SU-DHL-6 (cell line): Measurements from ENCODE around the gene SMARCA4.

Experiments used
- H2AFZ ChIP-seq: fragments of 200-600 bp; sonication (generic); 2 replicates; pipeline ENCODE4 v1.6.1; 2014; ENCODE audit warnings: low read depth, mild to moderate bottlenecking, moderate library complexity, mixed read lengths, antibody characterized with exemption, low read length; ENCODE audit not compliant: severe bottlenecking
- H3F3A ChIP-seq: fragments of 200-600 bp; shearing (Covaris generic); 2 replicates; pipeline ENCODE4 v1.6.0; 2016; ENCODE audit warnings: antibody characterized with exemption, mild to moderate bottlenecking; ENCODE audit not compliant: insufficient read depth
- H3K27ac ChIP-seq: fragments of 200-600 bp; sonication (generic); 2 replicates; pipeline ENCODE4 v1.5.1; 2016; ENCODE audit warnings: low read depth, mild to moderate bottlenecking, low read length, moderate library complexity, mixed read lengths
- H3K27me3 ChIP-seq: fragments of 200-600 bp; sonication (generic), shearing (Covaris generic); 2 replicates; pipeline ENCODE4 v1.6.0; 2014; ENCODE audit warnings: mild to moderate bottlenecking, low read length
- H3K36me3 ChIP-seq: fragments of 200-600 bp; sonication (generic); 2 replicates; pipeline ENCODE4 v1.6.1; 2014; ENCODE audit warnings: mild to moderate bottlenecking, low read length, mixed read lengths
- H3K4me2 ChIP-seq: fragments of 300-600, 200-600 bp; shearing (Covaris generic), sonication (generic); 2 replicates; pipeline ENCODE4 v1.6.0; 2014; ENCODE audit warnings: low read length, low read depth, mild to moderate bottlenecking; ENCODE audit not compliant: poor library complexity, severe bottlenecking
- H3K4me3 ChIP-seq: fragments of 200-600 bp; sonication (generic); 2 replicates; pipeline ENCODE4 v1.5.1; 2014; ENCODE audit warnings: antibody characterized with exemption, low read length, mild to moderate bottlenecking, mixed read lengths; ENCODE audit not compliant: insufficient read depth, poor library complexity, severe bottlenecking
- H3K79me2 ChIP-seq: fragments of 200-600 bp; sonication (generic); 2 replicates; pipeline ENCODE4 v1.6.1; 2014; ENCODE audit warnings: mild to moderate bottlenecking, low read length, moderate library complexity; ENCODE audit not compliant: insufficient read depth
- H3K9ac ChIP-seq: fragments of 200-600 bp; sonication (generic); 2 replicates; pipeline ENCODE4 v1.7.0; 2014; ENCODE audit warnings: mild to moderate bottlenecking, low read length
- H3K9me2 ChIP-seq: fragments of 200-600 bp; sonication (generic); replicated peaks from 2 replicates; pipeline ENCODE4 v1.6.1; 2014; ENCODE audit warnings: low read length; ENCODE audit not compliant: insufficient read depth
- H3K9me3 ChIP-seq: fragments of 200-600 bp; sonication (generic); 2 replicates; pipeline ENCODE4 v1.6.1; 2014; ENCODE audit warnings: low read length, mixed read lengths; ENCODE audit not compliant: insufficient read depth
- H4K20me1 ChIP-seq: fragments of 200-600 bp; sonication (generic); 2 replicates; pipeline ENCODE4 v1.6.1; 2014; ENCODE audit warnings: low read depth, mild to moderate bottlenecking, antibody characterized with exemption, low read length, moderate library complexity, mixed read lengths
- CTCF ChIP-seq: fragments of 200-600 bp; sonication (generic); IDR thresholded peaks from one replicate; pipeline ENCODE4 v1.5.1; 2017; ENCODE audit warnings: antibody characterized with exemption, mild to moderate bottlenecking, low read length, moderate library complexity; ENCODE audit not compliant: insufficient read depth, poor library complexity, severe bottlenecking
- EZH2phosphoT487 ChIP-seq: fragments of 200-600 bp; sonication (generic), shearing (Covaris generic); conservative IDR thresholded peaks from 2 replicates; pipeline ENCODE4 v1.6.1; 2018; ENCODE audit warnings: mild to moderate bottlenecking, antibody characterized with exemption, low read length, moderate library complexity, mixed read lengths

SMARCA4 gene

GRCh38 chr19:11061952-11062351, 101.1 kb downstream of the SMARCA4 start:
- Histone ChIP-seq H3K79me2 (no peaks in the 10 kb centered on the region), H4K20me1 (no peaks in the 10 kb centered on the region)

GRCh38 chr19:11063434-11063833, 102.6 kb downstream of the SMARCA4 start:
- no peak overlapping the region for H3K4me3 ChIP-seq
- H3F3A ChIP-seq: no peaks in the 10 kb centered on the region
- H2AFZ ChIP-seq: no peak overlapping the region
- no peaks in the 10 kb centered on the region for H3K27me3 ChIP-seq
- no peaks in the 10 kb centered on the region for H3K9me3 ChIP-seq
- H3K4me2 ChIP-seq: no peak overlapping the region
- H3K79me2 ChIP-seq: no peaks in the 10 kb centered on the region
- H3K27ac ChIP-seq: no peak overlapping the region
- TF ChIP-seq CTCF (no peak), EZH2phosphoT487 (no peak)
- H3K36me3 ChIP-seq: no peaks in the 10 kb centered on the region; the same call in 1 of the 2 replicates
- H3K9me2 ChIP-seq: no peaks in the 10 kb centered on the region
- no peaks in the 10 kb centered on the region for H4K20me1 ChIP-seq
- H3K9ac ChIP-seq: no peak overlapping the region

More at GRCh38 chr19:11061952-11062351, 101.1 kb downstream of the SMARCA4 start:
- Histone ChIP-seq H2AFZ (no peak overlapping the region), H3K9ac (no peak overlapping the region), H3K4me3 (no peak overlapping the region), H3K36me3 (no peaks in the 10 kb centered on the region; the same call in 1 of the 2 replicates), H3K9me2 (no peaks in the 10 kb centered on the region), H3K27ac (no peak overlapping the region), H3K27me3 (no peaks in the 10 kb centered on the region), H3K4me2 (no peak overlapping the region), H3F3A (no peaks in the 10 kb centered on the region), H3K9me3 (no peaks in the 10 kb centered on the region)
- TF ChIP-seq EZH2phosphoT487 (no peak), CTCF (no peak)

- TF ChIP-seq EZH2phosphoT487: no peak
- no peak for TF ChIP-seq CTCF
- no peak overlapping the region for H3K27ac ChIP-seq
These were observed 104.0 kb downstream of the SMARCA4 start for GRCh38 chr19:11064831-11065303.

More at GRCh38 chr19:11064831-11065303, 104.0 kb downstream of the SMARCA4 start:
- no peak overlapping the region for H3K4me3 ChIP-seq
- H3K79me2 ChIP-seq: no peaks in the 10 kb centered on the region
- no peak overlapping the region for H2AFZ ChIP-seq
- H3K27me3 ChIP-seq: no peaks in the 10 kb centered on the region
- H4K20me1 ChIP-seq: no peaks in the 10 kb centered on the region
- H3K9me3 ChIP-seq: no peaks in the 10 kb centered on the region
- no peak overlapping the region for H3K9ac ChIP-seq
- no peaks in the 10 kb centered on the region for H3K9me2 ChIP-seq
- no peak overlapping the region for H3K4me2 ChIP-seq
- no peaks in the 10 kb centered on the region for H3K36me3 ChIP-seq
- no peaks in the 10 kb centered on the region for H3F3A ChIP-seq
